Measurements from ENCODE around the gene IGSF21.

The IGSF21 gene

DNA sequence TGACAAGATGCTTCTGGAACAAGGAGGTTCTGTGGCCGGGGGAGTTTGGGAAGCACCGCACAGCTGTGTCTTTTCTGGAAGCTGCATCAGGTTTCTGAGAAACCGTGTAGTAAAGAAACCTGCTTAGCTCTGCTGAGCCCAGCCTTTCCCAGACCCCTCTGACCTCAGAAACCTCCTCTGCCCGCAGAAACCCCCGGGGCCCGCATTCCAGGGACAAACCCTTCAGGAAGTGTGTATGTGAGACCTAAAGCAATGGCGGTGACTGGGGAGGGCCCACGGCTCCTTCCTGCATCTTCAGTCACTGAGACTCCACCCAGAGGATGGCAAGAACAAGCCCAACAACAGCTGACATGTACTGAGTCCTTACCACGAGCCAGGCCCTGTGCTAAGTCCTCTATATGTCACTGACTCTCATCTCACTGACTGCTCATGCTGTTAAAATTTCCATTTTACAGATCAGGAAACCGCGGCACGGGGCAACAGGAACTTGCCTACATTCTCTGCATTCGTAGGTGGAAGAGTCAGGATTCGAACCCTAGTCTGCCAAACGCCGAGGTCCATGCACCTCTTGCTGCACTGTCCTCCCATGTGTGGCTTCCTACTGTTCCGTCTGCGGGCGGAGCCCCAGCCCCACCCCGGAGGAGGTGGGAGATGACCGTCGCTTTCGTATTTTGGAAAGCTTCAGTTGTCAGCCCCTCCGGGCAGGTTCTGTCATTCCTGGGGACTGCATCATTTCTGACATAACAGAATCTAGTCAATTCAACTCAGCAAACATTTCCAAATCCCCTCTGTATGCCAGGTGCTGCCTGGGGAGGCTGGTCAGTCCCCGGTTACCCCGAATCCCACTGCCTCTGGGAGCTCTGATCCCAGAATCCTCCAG lies 299.8 kb downstream of the IGSF21 start:
- Histone ChIP-seq H3K4me3 (ENCODE audit: low read length) (no peak overlapping the region), H3K79me2 (ENCODE audit: low read length) (no peaks in the 10 kb centered on the region), H3K27me3 (ENCODE audit: low read depth, low read length) (no peaks in the 10 kb centered on the region), H2AFZ (ENCODE audit: low read depth, low read length) (no peak overlapping the region), H4K20me1 (ENCODE audit: insufficient read depth, low read length) (no peaks in the 10 kb centered on the region), H3K36me3 (replicated peaks; ENCODE audit: low read depth, low read length) (no peaks in the 10 kb centered on the region), H3K27ac (ENCODE audit: low read length) (no peak overlapping the region), H3K4me2 (ENCODE audit: low read length) (no peak overlapping the region), H3K4me1 (ENCODE audit: low read length) (no peaks in the 10 kb centered on the region), H3K9me3 (ENCODE audit: insufficient read depth, low read length) (no peaks in the 10 kb centered on the region), H3K9ac (ENCODE audit: low read length) (no peak overlapping the region)
- TF ChIP-seq EZH2phosphoT487 (IDR thresholded peaks at IDR 0.05; ENCODE audit: low read depth) = no peak

DNA sequence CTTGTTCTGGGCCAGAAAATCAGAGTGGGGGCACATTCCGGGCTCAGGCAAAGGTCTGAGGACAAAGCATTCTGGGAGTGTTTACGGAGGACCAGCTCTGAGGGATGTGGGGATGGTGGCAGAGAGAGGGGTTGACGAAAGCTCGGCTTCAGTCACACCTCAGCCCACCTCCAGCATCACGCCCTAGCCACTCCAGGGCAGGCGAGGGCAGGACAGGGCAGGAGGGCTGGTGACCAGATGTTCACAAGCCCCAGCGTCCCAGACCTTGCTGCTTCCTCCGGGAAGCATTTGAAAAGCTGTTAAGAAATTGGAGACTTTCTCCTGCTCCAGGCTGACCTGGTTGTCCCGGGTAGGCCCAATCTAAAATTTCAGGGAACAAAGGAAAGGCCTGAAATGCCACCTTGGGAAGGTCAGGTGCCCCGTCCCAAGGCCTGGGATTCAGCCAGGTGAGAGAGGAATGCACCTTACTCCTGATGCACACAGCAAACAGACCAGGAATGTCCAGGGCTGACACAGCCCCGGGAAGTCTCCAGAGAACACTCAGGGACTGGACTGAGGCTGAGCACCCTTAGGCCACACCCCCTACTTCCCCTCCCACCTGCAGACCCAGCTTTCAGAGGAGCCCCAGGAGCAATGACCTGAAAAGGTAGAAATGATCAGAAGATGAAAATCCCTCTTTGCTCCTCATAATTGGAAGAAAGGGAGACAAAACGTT lies 301.2 kb downstream of the IGSF21 start:
- TF ChIP-seq, protein P1, sequence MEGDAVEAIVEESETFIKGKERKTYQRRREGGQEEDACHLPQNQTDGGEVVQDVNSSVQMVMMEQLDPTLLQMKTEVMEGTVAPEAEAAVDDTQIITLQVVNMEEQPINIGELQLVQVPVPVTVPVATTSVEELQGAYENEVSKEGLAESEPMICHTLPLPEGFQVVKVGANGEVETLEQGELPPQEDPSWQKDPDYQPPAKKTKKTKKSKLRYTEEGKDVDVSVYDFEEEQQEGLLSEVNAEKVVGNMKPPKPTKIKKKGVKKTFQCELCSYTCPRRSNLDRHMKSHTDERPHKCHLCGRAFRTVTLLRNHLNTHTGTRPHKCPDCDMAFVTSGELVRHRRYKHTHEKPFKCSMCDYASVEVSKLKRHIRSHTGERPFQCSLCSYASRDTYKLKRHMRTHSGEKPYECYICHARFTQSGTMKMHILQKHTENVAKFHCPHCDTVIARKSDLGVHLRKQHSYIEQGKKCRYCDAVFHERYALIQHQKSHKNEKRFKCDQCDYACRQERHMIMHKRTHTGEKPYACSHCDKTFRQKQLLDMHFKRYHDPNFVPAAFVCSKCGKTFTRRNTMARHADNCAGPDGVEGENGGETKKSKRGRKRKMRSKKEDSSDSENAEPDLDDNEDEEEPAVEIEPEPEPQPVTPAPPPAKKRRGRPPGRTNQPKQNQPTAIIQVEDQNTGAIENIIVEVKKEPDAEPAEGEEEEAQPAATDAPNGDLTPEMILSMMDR (IDR thresholded peaks at IDR 0.05; ENCODE audit: low read depth, low read length) = no peak
- no peak for TF ChIP-seq EZH2phosphoT487 (IDR thresholded peaks at IDR 0.05; ENCODE audit: low read depth)
- Histone ChIP-seq H4K20me1 (ENCODE audit: insufficient read depth, low read length) (no peaks in the 10 kb centered on the region), H3K4me1 (ENCODE audit: low read length) (no peaks in the 10 kb centered on the region), H3K9ac (ENCODE audit: low read length) (no peak overlapping the region), H3K27ac (ENCODE audit: low read length) (no peak overlapping the region), H3K79me2 (ENCODE audit: low read length) (no peaks in the 10 kb centered on the region), H3K4me2 (ENCODE audit: low read length) (no peak overlapping the region), H2AFZ (ENCODE audit: low read depth, low read length) (no peak overlapping the region), H3K27me3 (ENCODE audit: low read depth, low read length) (no peaks in the 10 kb centered on the region), H3K36me3 (replicated peaks; ENCODE audit: low read depth, low read length) (no peaks in the 10 kb centered on the region), H3K9me3 (ENCODE audit: insufficient read depth, low read length) (no peaks in the 10 kb centered on the region), H3K4me3 (ENCODE audit: low read length) (no peak overlapping the region)

DNA sequence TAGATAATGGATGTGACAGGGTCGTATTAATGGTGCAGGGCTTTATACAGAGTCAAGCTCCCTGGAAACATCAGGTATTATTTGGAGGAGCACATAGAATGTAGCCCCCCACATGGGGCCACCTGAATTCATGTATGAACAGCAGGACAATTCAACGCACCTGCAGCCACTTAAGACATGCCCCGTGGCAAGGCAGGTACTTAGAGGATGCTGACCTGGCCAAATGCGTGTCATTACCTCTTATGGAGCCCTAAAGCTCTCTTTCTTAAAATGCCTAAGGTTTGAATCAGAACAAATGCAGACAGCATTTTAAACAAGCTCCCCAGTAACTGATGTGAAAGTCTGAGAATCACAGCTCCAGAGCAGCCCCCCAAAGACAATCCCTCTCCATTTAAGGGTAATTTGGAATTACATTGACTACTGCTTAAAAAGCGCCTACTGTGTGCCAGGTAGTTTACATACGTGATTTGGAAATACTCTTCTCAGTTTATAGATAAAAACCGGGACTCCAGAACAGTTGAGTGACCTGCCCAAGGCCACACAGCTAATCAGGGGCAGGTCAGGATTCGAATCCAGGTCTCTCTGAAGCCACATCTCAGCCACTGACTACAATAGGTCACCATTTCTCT lies 302.1 kb downstream of the IGSF21 start:
- no peak overlapping the region for H2AFZ ChIP-seq (ENCODE audit: low read depth, low read length)
- no peak overlapping the region for H3K9ac ChIP-seq (ENCODE audit: low read length)
- no peaks in the 10 kb centered on the region for H3K4me1 ChIP-seq (ENCODE audit: low read length)
- H3K9me3 ChIP-seq (ENCODE audit: insufficient read depth, low read length) = no peaks in the 10 kb centered on the region
- no peaks in the 10 kb centered on the region for H3K36me3 ChIP-seq (replicated peaks; ENCODE audit: low read depth, low read length)
- H3K4me3 ChIP-seq (ENCODE audit: low read length) = no peak overlapping the region
- H3K27me3 ChIP-seq (ENCODE audit: low read depth, low read length) = no peaks in the 10 kb centered on the region
- H3K27ac ChIP-seq (ENCODE audit: low read length) = no peak overlapping the region
- H3K79me2 ChIP-seq (ENCODE audit: low read length) = no peaks in the 10 kb centered on the region
- no peak for TF ChIP-seq EZH2phosphoT487 (IDR thresholded peaks at IDR 0.05; ENCODE audit: low read depth)
- TF ChIP-seq, protein P1 (IDR thresholded peaks at IDR 0.05; ENCODE audit: low read depth, low read length) = no peak
- H3K4me2 ChIP-seq (ENCODE audit: low read length) = no peak overlapping the region
- no peaks in the 10 kb centered on the region for H4K20me1 ChIP-seq (ENCODE audit: insufficient read depth, low read length)

DNA sequence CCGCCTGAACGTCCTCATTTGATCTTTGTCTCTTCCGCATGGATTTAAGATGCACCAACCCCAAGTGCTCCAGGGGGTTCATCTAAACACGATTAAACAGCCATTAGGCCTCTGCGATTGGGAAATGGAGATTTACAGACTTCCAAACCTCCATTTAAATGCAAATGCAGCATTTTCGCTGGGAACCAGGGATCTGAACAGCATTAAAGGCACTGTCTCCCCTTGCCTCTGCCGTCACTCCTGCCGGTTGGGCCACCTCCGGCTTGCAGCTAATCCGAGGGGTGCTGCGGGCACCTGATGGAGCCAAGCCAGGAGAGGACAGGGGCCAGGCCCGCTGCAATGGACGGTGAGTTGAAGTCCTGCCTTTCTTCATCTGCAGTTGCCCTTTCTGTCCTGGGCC lies 302.8 kb downstream of the IGSF21 start:
- no peak overlapping the region for H3K9ac ChIP-seq (ENCODE audit: low read length)
- no peak overlapping the region for H3K4me2 ChIP-seq (ENCODE audit: low read length)
- H4K20me1 ChIP-seq (ENCODE audit: insufficient read depth, low read length) = no peaks in the 10 kb centered on the region
- H3K27ac ChIP-seq (ENCODE audit: low read length) = no peak overlapping the region
- H3K79me2 ChIP-seq (ENCODE audit: low read length) = no peaks in the 10 kb centered on the region
- H3K4me1 ChIP-seq (ENCODE audit: low read length) = no peaks in the 10 kb centered on the region
- no peak overlapping the region for H2AFZ ChIP-seq (ENCODE audit: low read depth, low read length)
- TF ChIP-seq EZH2phosphoT487 (IDR thresholded peaks at IDR 0.05; ENCODE audit: low read depth) = no peak
- TF ChIP-seq, protein P1 (IDR thresholded peaks at IDR 0.05; ENCODE audit: low read depth, low read length) = no peak
- H3K36me3 ChIP-seq (replicated peaks; ENCODE audit: low read depth, low read length) = no peaks in the 10 kb centered on the region
- H3K27me3 ChIP-seq (ENCODE audit: low read depth, low read length) = no peaks in the 10 kb centered on the region
- H3K4me3 ChIP-seq (ENCODE audit: low read length) = no peak overlapping the region
- no peaks in the 10 kb centered on the region for H3K9me3 ChIP-seq (ENCODE audit: insufficient read depth, low read length)

Measured in OCI-LY3 (cell line).